Stimulated activated CD8-positive, alpha-beta memory T cell treated with anti-CD3 and anti-CD28 coated beads, Interleukin-7, amount 100 ng/mL, for 1 hour (primary cell): ENCODE results near the gene LOXHD1.

Experiments
- DNase-seq, 2 donors: peaks; one replicate each; pipeline ENCODE4 v3.0.0-alpha.2; 2020; ENCODE audit warnings: low read depth in 2 of 2

Gene LOXHD1

DNA sequence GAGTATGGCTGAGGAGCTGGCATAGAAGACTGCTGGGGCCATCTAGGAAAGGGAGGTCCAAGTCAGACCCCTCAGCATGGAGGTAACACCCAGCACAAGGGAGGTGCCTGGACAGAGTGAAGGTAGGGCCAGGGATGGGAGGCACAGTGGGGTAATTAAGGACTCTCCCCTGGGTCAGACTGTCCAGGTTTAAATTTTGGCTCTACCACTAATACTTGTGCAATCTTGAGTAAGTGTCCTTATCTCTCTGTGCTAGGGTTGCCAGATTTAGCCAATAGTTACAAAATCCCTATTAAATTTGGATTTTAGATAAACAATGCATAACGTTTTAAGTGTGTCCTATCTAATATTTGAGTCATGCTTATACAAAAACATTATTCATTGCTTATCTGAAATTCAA lies 109.5 kb downstream of the LOXHD1 start:
- DNase-seq: no peak

DNA sequence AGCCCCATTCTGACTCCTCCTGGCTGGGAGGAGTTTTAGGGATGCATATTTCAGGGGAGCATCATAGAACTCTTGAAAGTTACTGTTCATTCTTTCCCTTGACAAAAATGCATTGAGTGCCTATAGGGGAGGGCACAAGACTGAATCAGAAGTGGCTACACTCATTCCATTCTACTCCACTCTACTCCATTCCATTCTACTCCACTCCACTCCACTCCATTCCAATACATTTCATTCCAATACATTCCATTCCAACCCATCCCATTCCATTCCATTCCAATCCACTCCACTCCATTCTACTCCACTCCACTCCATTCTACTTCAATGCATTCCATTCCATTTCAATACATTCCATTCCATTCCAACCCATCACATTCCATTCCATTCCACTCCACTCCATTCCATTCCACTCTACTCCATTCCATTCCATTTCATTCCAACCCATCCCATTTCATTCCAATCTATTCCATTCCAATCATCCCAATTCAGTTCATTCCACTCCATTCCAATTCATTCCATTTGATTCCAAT lies 110.8 kb downstream of the LOXHD1 start:
- no peak for DNase-seq

DNA sequence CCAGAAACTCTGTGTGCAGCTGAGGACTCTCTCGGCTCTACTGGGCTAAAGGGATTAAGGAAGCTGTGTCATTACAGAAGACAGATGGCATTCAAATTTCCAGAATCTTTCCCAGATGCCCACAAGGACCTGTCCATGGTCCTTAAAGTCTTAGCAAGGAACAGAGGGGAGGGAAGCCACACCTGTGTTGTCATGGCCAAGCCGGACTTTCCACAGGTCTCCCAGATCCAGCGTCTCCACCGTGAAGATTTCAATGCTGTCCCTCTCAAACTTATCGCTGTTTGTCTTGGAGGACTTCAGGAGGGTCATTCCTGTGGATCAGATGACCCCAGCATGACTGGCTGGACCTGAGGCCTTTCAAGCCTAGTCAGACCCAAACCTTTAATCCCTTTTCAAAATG lies 114.5 kb downstream of the LOXHD1 start:
- no peak for DNase-seq

- DNase-seq: no peak
Measured at GRCh38 chr18:46541626-46542189, 115.3 kb downstream of the LOXHD1 start.

- DNase-seq: no peak
Measured at GRCh38 chr18:46538376-46538775, 118.6 kb downstream of the LOXHD1 start.

DNA sequence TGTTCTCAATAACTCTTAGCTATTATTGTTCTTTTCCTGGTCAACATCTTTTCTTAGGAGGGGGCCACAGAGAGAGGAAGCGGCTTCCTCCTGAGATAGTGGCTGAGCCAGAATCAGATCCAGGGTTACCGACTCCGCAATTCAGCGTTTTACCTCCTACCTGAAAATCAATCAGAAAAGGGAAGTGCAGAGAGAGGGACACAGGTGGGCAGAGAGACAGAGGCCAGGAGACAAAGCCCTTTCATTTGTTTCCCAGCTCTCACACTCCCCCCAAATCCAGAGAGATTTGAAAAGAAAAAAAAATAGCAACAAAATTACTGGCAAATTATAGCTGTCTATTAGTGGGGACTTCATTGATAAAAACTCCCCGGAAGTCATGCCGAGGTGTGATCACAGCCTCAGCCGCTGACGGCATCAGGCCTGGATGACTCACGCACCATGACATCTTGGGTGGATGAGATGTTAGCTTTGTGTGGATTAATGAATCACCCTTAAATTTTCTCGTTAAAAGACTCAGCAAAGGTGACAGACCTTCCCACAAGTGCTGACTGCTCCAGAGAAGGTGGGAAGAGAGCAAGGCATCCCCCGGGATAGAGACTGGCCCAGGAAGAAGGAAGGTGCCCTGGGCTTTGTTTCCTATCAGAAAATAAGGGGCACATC lies 120.7 kb downstream of the LOXHD1 start:
- DNase-seq: no peak

GRCh38 chr18:46531482-46531881 lies 125.5 kb downstream of the LOXHD1 start:
- no peak for DNase-seq

DNA sequence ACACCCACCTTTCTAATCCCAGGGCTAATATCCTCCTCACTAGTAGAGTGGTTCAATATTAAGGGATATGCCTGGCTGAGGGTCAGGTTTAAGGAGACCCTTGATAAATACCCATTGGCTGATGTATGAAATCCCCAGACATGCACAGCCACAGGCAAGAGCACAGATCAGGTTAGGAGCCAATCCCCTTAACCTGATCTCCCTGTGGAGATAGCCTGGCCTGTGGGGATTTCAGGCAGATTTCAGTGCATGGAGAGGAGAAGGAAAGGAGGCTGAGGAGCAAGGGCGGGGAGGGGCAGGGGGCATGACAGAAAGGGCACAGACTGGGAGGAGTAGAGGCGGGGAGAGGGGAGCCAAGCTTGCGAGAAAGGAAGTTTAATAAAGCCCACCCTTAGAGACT lies 129.0 kb downstream of the LOXHD1 start:
- no peak for DNase-seq

GRCh38 chr18:46519870-46520269 lies 137.2 kb downstream of the LOXHD1 start:
- no peak for DNase-seq

- DNase-seq: no peak
Measured at GRCh38 chr18:46518438-46518837, 138.6 kb downstream of the LOXHD1 start.

DNA sequence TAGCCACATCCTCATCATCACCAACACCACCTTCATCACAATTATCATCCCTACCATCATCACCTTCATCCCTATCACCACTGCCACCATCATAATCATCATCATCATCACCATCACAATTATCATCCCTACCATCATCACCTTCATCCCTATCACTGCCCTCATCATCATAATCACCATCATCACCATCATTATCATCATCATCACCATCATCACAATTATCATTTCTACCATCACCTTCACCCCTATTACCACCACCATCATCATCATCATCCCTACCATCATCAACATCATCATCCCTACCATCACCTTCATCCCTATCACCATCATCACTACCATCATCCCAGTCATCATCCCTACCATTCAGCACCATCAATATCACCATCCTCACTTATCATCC lies 140.5 kb downstream of the LOXHD1 start:
- no peak for DNase-seq

GRCh38 chr18:46510386-46510785 lies 146.6 kb downstream of the LOXHD1 start:
- DNase-seq: no peak

- no peak for DNase-seq
Measured at GRCh38 chr18:46509530-46509929, 147.5 kb downstream of the LOXHD1 start.

GRCh38 chr18:46506974-46507586 lies 149.9 kb downstream of the LOXHD1 start:
- DNase-seq: no peak

GRCh38 chr18:46502444-46502843 lies 154.6 kb downstream of the LOXHD1 start:
- no peak for DNase-seq

DNA sequence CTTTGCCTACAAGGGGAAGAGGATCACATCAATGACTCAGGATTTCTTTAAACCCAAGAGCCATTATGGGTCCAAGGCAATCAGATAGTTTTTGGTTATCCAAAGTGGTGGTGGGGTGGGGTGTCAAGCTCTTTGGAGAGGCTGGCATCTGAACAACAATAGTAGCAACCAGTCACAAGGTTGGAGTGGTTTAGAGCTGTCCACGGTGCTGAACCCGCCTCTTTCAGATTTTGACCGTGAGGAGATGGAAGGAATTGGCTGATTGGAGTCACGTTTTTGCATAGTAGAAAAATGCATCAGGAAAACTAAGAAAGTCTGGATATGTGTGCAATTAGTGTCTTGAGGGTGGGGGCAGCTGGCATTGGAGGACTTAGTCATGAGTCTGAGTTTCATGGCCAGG lies 159.9 kb downstream of the LOXHD1 start:
- DNase-seq: peak in 1 of 2 donors; percentile 9

DNA sequence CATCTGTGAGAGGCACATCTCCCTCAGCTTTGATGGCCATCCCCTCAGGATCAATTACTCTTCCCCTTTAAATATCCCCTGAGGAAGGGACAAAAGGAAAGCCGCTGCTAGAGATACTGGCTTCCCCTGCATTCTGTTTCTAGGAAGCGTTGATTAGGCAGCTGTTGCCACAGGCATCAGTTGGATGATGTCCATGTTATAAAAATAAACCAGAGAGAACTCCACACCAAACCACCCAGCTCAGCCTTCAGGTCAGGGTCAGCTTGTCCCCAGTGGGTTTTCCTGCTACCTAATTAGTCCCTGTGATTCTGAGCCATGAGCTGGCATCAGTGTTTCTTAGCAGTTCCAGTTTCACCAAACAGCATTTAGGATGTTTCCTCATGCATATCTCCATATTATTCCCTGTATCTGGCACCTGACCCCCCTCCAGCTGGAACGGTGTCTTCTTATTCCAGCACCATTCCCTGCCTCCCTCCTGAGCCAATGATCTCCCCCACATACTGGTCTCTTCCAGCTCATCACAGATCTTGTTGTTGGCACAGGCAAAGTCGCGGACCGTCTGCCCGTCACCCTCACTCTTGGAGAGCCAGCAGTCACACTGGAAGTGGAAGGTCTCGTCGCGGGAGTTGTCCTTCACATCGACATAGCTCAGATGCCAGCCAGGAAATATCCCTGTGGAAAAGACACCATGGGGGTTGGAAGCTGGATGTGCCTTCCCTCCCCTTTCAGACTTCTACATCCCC lies 168.4 kb downstream of the LOXHD1 start:
- DNase-seq: no peak

- no peak for DNase-seq
Measured at GRCh38 chr18:46485675-46486194, 171.3 kb downstream of the LOXHD1 start.

GRCh38 chr18:46484971-46485370 lies 172.0 kb downstream of the LOXHD1 start:
- DNase-seq: no peak

DNA sequence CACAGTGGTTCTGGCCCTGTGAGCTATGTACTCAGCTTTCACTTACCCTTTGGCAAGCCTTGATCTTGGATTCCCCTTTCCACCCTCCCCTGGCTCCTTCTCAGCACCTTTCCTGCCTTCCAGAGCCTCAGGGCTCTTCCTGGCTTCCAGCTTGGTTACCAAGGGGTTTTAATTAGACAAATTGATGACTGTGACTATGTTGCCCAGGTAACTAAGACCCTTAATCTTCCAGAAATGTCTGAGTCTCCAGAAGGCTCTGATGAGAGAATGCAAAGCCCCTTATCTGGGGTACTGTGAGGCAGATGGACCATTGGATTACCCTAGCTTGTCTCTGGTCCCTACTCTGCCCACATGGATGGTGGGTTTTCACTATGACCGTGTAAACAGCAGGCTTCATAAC lies 174.2 kb downstream of the LOXHD1 start:
- no peak for DNase-seq

DNA sequence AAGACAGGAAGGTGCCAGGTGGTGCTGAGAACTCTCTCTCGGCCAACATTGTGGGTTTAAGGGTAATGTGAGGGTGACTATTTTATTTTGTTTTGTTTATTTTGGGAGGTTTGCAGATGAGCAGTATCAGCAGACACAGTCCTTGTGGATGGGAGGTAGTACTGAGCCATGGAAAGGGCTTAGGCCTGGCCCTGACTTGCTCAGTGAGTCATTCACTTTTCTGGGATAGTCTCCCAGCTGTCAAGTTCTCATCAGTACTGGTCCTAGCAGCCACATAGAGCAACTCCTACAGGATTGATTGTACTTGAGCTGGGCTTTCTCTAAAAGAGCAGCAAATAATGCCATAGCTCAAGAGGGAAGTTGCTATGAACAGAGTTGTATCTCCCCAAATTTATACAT lies 175.2 kb downstream of the LOXHD1 start:
- no peak for DNase-seq
